H9 (cell line): ENCODE results near the gene ROBO2. TPM values are rescaled to one million over a fixed set of nuclear protein-coding genes. Genes with fewer than 3 reads are reported as not detected.

ENCODE experiments used
- DNase-seq: peaks from one replicate; pipeline ENCODE4 v3.0.0-alpha.2; 2017
- H2AFZ ChIP-seq: one replicate; pipeline ENCODE4 v1.6.1; 2013; ENCODE audit warnings: mild to moderate bottlenecking, low read length, control low read depth, moderate library complexity
- H2AK5ac ChIP-seq: 2 replicates; pipeline ENCODE4 v1.6.1; 2013; ENCODE audit warnings: low read length, control low read depth, mixed read lengths; ENCODE audit not compliant: insufficient read length
- H2BK120ac ChIP-seq: one replicate; pipeline ENCODE4 v1.6.1; 2013; ENCODE audit warnings: low read depth, mild to moderate bottlenecking, low read length, control low read depth, inconsistent platforms; ENCODE audit not compliant: poor library complexity, severe bottlenecking
- H2BK12ac ChIP-seq: 2 replicates; pipeline ENCODE4 v1.6.1; 2013; ENCODE audit warnings: low read length, control low read depth, mixed read lengths, low read depth; ENCODE audit not compliant: insufficient read length
- H2BK15ac ChIP-seq: 2 replicates; pipeline ENCODE4 v1.6.1; 2013; ENCODE audit warnings: low read depth, low read length, control low read depth
- H2BK20ac ChIP-seq: one replicate; pipeline ENCODE4 v1.6.1; 2013; ENCODE audit warnings: low read depth, mild to moderate bottlenecking, low read length, control low read depth, inconsistent platforms; ENCODE audit not compliant: poor library complexity, severe bottlenecking
- H2BK5ac ChIP-seq: 2 replicates; pipeline ENCODE4 v1.6.1; 2013; ENCODE audit warnings: low read length, control low read depth, mixed read lengths; ENCODE audit not compliant: insufficient read length
- H3K14ac ChIP-seq: 2 replicates; pipeline ENCODE4 v1.6.1; 2013; ENCODE audit warnings: low read length, control low read depth; ENCODE audit not compliant: insufficient read depth
- H3K18ac ChIP-seq: 2 replicates; pipeline ENCODE4 v1.6.1; 2013; ENCODE audit warnings: low read depth, mild to moderate bottlenecking, mixed read lengths, low read length, control low read depth; ENCODE audit not compliant: insufficient read length
- H3K23ac ChIP-seq: 2 replicates; pipeline ENCODE4 v1.6.1; 2013; ENCODE audit warnings: low read length, control low read depth, mixed read lengths, low read depth; ENCODE audit not compliant: insufficient read length
- H3K23me2 ChIP-seq: 2 replicates; pipeline ENCODE4 v1.6.1; 2013; ENCODE audit warnings: low read depth, mild to moderate bottlenecking, mixed read lengths, low read length, control low read depth; ENCODE audit not compliant: insufficient read length, poor library complexity, severe bottlenecking
- H3K27ac ChIP-seq: 2 replicates; pipeline ENCODE4 v1.5.1; 2013; ENCODE audit warnings: low read length, control low read depth, mixed read lengths, low read depth; ENCODE audit not compliant: insufficient read length
- H3K27me3 ChIP-seq: 2 replicates; pipeline ENCODE4 v1.6.1; 2013; ENCODE audit warnings: low read length, control low read depth, inconsistent platforms; ENCODE audit not compliant: insufficient read depth
- H3K4ac ChIP-seq: 2 replicates; pipeline ENCODE4 v1.6.1; 2013; ENCODE audit warnings: low read depth, mild to moderate bottlenecking, control low read depth, inconsistent platforms, low read length, moderate library complexity
- H3K4me1 ChIP-seq: 2 replicates; pipeline ENCODE4 v1.6.1; 2013; ENCODE audit warnings: low read length, control low read depth, inconsistent platforms; ENCODE audit not compliant: insufficient read depth
- H3K4me2 ChIP-seq: 2 replicates; pipeline ENCODE4 v1.6.1; 2013; ENCODE audit warnings: low read length, control low read depth, mixed read lengths; ENCODE audit not compliant: insufficient read length, insufficient read depth
- H3K56ac ChIP-seq: 2 replicates; pipeline ENCODE4 v1.6.1; 2013; ENCODE audit warnings: low read depth, mild to moderate bottlenecking, mixed read lengths, low read length, control low read depth; ENCODE audit not compliant: insufficient read length
- H3K79me1 ChIP-seq: 2 replicates; pipeline ENCODE4 v1.6.1; 2013; ENCODE audit warnings: low read depth, mild to moderate bottlenecking, moderate library complexity, low read length, control low read depth, inconsistent platforms; ENCODE audit not compliant: insufficient read depth, poor library complexity, severe bottlenecking
- H3K79me2 ChIP-seq: 2 replicates; pipeline ENCODE4 v1.6.1; 2013; ENCODE audit warnings: low read length, control low read depth, inconsistent platforms; ENCODE audit not compliant: insufficient read depth
- H3K9ac ChIP-seq: 2 replicates; pipeline ENCODE4 v1.6.1; 2013; ENCODE audit warnings: low read length, control low read depth, mixed read lengths; ENCODE audit not compliant: insufficient read length; ENCODE audit errors: extremely low read depth
- H3K9me3 ChIP-seq: one replicate; pipeline ENCODE4 v1.6.1; 2013; ENCODE audit warnings: low read depth, low read length, inconsistent platforms; ENCODE audit not compliant: control insufficient read depth
- H3T11ph ChIP-seq: one replicate; pipeline ENCODE4 v1.6.1; 2013; ENCODE audit warnings: mild to moderate bottlenecking, low read length, control low read depth, inconsistent platforms
- H4K20me1 ChIP-seq: one replicate; pipeline ENCODE4 v1.6.1; 2013; ENCODE audit not compliant: control insufficient read depth, insufficient read length, insufficient read depth
- H4K5ac ChIP-seq: 2 replicates; pipeline ENCODE4 v1.6.1; 2013; ENCODE audit warnings: low read depth, mild to moderate bottlenecking, mixed read lengths, low read length, control low read depth; ENCODE audit not compliant: insufficient read length
- H4K8ac ChIP-seq: replicated peaks from 2 replicates; pipeline ENCODE4 v1.6.1; 2013; ENCODE audit warnings: low read length, control low read depth, mixed read lengths, low read depth; ENCODE audit not compliant: insufficient read length
- H4K91ac ChIP-seq: 2 replicates; pipeline ENCODE4 v1.6.1; 2013; ENCODE audit warnings: low read depth, mild to moderate bottlenecking, moderate library complexity, mixed read lengths, low read length, control low read depth; ENCODE audit not compliant: insufficient read length
- H3K27ac Mint-ChIP-seq, 3 experiments: 2 replicates in 2 of 3; 3 replicates in 1 of 3; pipeline ENCODE4 v1.8.0; 2020 to 2021; ENCODE audit warnings: mixed read lengths in 3 of 3, mild to moderate bottlenecking in 1 of 3, moderate library complexity in 1 of 3
- H3K27me3 Mint-ChIP-seq: 2 replicates; pipeline ENCODE4 v1.8.0; 2021; ENCODE audit warnings: low read depth, mild to moderate bottlenecking, moderate library complexity, mixed read lengths
- H3K36me3 Mint-ChIP-seq, 3 experiments: 2 replicates in 2 of 3; 3 replicates in 1 of 3; pipeline ENCODE4 v1.8.0; 2020 to 2021; ENCODE audit warnings: low read depth in 3 of 3, mixed read lengths in 3 of 3; ENCODE audit not compliant: insufficient read depth in 1 of 3
- H3K4me1 Mint-ChIP-seq, 2 experiments: 2 replicates each; pipeline ENCODE4 v1.8.0; 2020; ENCODE audit warnings: mixed read lengths in 2 of 2
- H3K4me3 Mint-ChIP-seq, 2 experiments: 2 replicates in 1 of 2; 3 replicates in 1 of 2; pipeline ENCODE4 v1.8.0; 2020 to 2021; ENCODE audit warnings: mild to moderate bottlenecking in 2 of 2, mixed read lengths in 2 of 2, moderate library complexity in 1 of 2
- H3K9me3 Mint-ChIP-seq, 2 experiments: 2 replicates in 1 of 2; 3 replicates in 1 of 2; pipeline ENCODE4 v1.8.0; 2020; ENCODE audit warnings: mild to moderate bottlenecking in 2 of 2, mixed read lengths in 2 of 2, moderate library complexity in 1 of 2
- WGBS: extraction: QIAGEN DNeasy Blood & Tissue Kit; methylation state at CpG from one replicate; pipeline ENCODE4 v1.1.7; 2013; ENCODE audit warnings: missing lambda C conversion rate, low lambda C conversion rate, mixed read lengths; ENCODE audit not compliant: insufficient read length; ENCODE audit errors: extremely low coverage; 5-methylcytosine and 5-hydroxymethylcytosine counted together
- total RNA-seq: library from RNA; stranded (reverse); gene quantifications from 2 replicates; pipeline ENCODE4 v1.2.1, GENCODE V29; 2021
- TF ChIP-seq, protein P1 (sequence below): fragments of 200-600 bp; sonication (generic); conservative IDR thresholded peaks from 3 replicates; pipeline ENCODE4 v1.8.0; 2021; ENCODE audit warnings: antibody characterized with exemption, mild to moderate bottlenecking

Gene ROBO2
- total RNA-seq, 1 experiment from 2014 or later: 2.3 TPM

DNA sequence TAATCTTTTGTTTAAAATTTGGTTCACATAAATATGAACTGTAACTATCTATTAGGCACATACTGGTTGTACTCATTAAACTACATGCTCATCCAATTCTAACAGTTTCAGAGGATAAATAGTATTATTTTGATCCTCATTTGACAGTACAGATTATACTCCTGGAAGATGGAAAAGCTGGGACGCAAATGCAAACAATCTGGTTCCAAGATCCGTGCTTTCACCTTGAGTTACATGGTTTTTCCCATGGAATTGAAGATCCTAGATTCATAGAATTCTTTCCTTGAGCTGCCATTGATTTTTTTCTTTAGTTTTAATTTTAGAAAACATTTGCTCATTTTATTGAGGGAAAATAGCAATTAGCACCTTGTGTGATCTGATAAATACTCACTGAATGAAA lies 285.8 kb downstream of the ROBO2 start:
- H3K9me3 Mint-ChIP-seq: no peaks in the 10 kb centered on the region; a peak in 1 of 5 replicates
- Histone ChIP-seq H2BK12ac (no peak overlapping the region), H2BK20ac (no peak overlapping the region), H2AK5ac (no peak overlapping the region), H3K4ac (no peak overlapping the region), H3K4me1 (no peaks in the 10 kb centered on the region), H3K79me1 (no peaks in the 10 kb centered on the region), H2BK5ac (no peak overlapping the region), H3K4me2 (no peak overlapping the region), H2BK15ac (no peak overlapping the region), H4K5ac (no peak overlapping the region), H4K20me1 (no peaks in the 10 kb centered on the region), H3K23ac (no peak overlapping the region), H3K23me2 (no peaks in the 10 kb centered on the region), H3K14ac (no peak overlapping the region), H3T11ph (no peak overlapping the region), H2BK120ac (no peak overlapping the region), H3K79me2 (no peaks in the 10 kb centered on the region), H2AFZ (no peak overlapping the region), H3K56ac (no peak overlapping the region), H3K9me3 (no peaks in the 10 kb centered on the region), H3K27me3 (no peaks in the 10 kb centered on the region), H4K8ac (no peak overlapping the region), H3K27ac (no peak overlapping the region), H4K91ac (no peak overlapping the region), H3K9ac (no peak overlapping the region), H3K18ac (no peak overlapping the region)
- H3K27me3 Mint-ChIP-seq: no peaks in the 10 kb centered on the region
- no peaks in the 10 kb centered on the region; a peak in 1 of 7 replicates for H3K36me3 Mint-ChIP-seq
- TF ChIP-seq, protein P1, sequence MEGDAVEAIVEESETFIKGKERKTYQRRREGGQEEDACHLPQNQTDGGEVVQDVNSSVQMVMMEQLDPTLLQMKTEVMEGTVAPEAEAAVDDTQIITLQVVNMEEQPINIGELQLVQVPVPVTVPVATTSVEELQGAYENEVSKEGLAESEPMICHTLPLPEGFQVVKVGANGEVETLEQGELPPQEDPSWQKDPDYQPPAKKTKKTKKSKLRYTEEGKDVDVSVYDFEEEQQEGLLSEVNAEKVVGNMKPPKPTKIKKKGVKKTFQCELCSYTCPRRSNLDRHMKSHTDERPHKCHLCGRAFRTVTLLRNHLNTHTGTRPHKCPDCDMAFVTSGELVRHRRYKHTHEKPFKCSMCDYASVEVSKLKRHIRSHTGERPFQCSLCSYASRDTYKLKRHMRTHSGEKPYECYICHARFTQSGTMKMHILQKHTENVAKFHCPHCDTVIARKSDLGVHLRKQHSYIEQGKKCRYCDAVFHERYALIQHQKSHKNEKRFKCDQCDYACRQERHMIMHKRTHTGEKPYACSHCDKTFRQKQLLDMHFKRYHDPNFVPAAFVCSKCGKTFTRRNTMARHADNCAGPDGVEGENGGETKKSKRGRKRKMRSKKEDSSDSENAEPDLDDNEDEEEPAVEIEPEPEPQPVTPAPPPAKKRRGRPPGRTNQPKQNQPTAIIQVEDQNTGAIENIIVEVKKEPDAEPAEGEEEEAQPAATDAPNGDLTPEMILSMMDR: no peak
- H3K27ac Mint-ChIP-seq: no peak overlapping the region
- no peak overlapping the region for H3K4me3 Mint-ChIP-seq
- no CpG with 5 or more reads among the region's 2 CpGs for WGBS
- no peak for DNase-seq
- H3K4me1 Mint-ChIP-seq: peaks cover 2 to 6% of the 10 kb centered on the region in 2 experiments; a peak in 2 of 4 replicates
